ENCODE measurements around the gene MAGIX.

- TF ChIP-seq POLR2A (IDR thresholded peaks at IDR 0.05; ENCODE audit: low read depth, low read length) (no peak), TAF1 (IDR thresholded peaks at IDR 0.05; ENCODE audit: borderline replicate concordance, low read depth, low read length) (no peak)
Measured at GRCh38 chrX:49178537-49178936, 16.0 kb downstream of the MAGIX start.
